GM12874 (cell line): ENCODE measurements around the gene SERPINB4.

Experiments used
- CTCF ChIP-seq: IDR thresholded peaks from 2 replicates; pipeline ENCODE4 v1.5.1; 2011; ENCODE audit warnings: low read depth, mild to moderate bottlenecking, control low read depth, low read length, moderate library complexity; ENCODE audit not compliant: insufficient read depth

The SERPINB4 gene

GRCh38 chr18:63591725-63592124, 52.3 kb downstream of the SERPINB4 start:
- no peak for TF ChIP-seq CTCF

GRCh38 chr18:63590966-63591695, 52.9 kb downstream of the SERPINB4 start:
- TF ChIP-seq CTCF: no peak

- no peak for TF ChIP-seq CTCF
Observed at GRCh38 chr18:63590373-63590772, 53.7 kb downstream of the SERPINB4 start.

- TF ChIP-seq CTCF: no peak
Observed at GRCh38 chr18:63588909-63589308, 55.1 kb downstream of the SERPINB4 start.
